HG02884 (cell line): ENCODE results near the gene SLC35A5.

Source experiments
- ATAC-seq: cut with Tn5 transposase; IDR thresholded peaks from one replicate; pipeline ENCODE4 v1.9.1; 2021; ENCODE audit warnings: mild to moderate bottlenecking, moderate library complexity; ENCODE audit not compliant: unreplicated experiment

SLC35A5 gene

DNA sequence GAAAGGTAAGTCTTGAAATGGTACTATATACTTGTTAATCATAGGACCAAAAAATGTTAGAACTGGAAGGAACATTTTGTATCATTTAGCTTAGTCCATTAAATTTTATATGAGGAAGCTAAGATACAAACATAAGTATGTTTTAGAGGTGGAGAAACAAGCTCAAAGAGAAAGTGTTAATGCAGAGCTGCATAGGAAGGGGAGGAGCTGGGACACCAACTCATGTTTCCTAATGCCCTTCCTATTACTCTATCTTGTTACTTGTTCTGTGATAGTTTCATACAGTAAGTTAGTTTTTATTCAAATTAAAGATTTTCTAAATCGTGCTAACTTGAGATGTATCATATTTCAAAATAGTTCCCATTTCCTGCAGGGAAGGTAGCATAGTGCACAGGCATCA is 7.4 kb downstream of the SLC35A5 start:
- no peak for ATAC-seq

DNA sequence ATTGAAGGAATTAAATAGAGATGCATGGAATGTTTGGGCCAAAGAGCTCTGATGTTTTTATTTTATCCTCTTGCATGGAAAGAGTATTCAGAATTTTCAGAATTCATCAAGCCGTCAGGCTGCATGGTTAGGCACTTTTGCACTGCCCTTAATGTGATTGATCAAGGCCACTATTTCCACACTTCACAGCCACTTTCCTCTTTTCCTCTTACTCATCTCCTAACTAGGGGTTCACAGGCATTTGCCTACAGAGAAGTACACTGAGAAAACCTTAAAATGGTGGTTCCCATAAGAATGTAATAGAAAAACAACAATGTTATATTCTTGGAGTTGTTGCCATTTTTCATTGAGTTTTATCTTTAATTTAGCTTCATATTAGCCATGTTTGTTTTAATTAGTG is 10.9 kb downstream of the SLC35A5 start:
- ATAC-seq, result no peak

- ATAC-seq, result no peak
These were observed 17.4 kb downstream of the SLC35A5 start for GRCh38 chr3:112579232-112579631.

DNA sequence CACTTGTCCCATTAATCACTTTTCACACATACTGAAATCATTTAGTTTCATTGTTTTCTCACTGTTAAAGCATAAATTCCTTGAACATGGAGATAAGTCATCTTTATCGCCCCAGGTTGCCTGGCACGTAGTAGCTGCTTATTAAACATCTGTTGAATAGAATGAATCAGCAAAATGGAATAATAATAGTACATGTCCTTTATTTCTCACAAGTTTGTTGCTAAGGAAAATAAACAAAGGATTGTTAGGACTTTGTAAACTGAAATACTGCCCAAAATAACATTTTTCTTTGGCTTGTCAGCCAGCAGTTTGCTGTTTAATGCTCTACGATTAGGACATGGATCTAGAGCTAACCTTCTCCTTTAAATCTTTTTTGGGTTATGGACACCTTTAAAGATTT is 17.9 kb downstream of the SLC35A5 start:
- ATAC-seq, result no peak

GRCh38 chr3:112582244-112582874 is 20.5 kb downstream of the SLC35A5 start:
- ATAC-seq, result no peak

- ATAC-seq, result no peak
These were observed 21.3 kb downstream of the SLC35A5 start for GRCh38 chr3:112583105-112583504.

DNA sequence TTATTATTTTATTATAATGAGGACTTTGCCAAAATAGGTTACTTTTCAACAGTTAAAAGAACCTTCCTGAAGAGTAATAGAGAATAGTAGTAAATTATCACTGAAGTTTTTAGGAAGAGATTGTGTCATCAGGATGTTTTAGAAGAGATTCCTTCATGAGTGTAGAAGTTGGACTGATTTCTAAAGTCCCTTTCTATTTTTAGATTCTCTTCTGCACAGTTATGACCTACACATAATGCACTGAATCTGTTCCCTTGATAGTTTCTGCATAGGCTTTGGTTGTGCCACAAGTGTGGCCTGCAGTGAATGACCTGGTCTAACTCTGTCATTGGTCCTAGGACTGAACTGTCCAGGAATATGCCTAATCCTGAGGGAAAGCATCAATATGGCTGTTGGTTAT is 23.9 kb downstream of the SLC35A5 start:
- no peak for ATAC-seq

GRCh38 chr3:112587336-112587735 is 25.5 kb downstream of the SLC35A5 start:
- ATAC-seq, result no peak

DNA sequence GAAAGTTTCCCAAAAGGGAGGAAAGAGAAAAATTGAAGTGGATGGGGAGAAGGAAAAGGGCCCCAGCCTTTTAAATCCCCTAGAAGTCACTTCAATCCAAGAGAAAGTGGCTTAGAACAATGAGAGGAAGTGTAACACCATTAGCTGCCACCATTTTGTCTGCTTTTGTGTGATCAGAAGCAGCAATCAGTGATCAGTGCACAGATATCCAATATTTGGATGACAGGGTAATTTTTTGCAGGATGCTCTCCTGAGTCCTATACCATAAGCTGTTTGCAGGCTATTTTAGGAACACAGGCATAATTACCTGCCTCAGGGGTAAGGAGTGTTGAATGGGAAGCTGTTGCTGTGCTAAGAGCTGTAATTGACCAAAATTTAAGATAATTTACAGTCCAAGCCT is 31.4 kb downstream of the SLC35A5 start:
- ATAC-seq, result no peak

DNA sequence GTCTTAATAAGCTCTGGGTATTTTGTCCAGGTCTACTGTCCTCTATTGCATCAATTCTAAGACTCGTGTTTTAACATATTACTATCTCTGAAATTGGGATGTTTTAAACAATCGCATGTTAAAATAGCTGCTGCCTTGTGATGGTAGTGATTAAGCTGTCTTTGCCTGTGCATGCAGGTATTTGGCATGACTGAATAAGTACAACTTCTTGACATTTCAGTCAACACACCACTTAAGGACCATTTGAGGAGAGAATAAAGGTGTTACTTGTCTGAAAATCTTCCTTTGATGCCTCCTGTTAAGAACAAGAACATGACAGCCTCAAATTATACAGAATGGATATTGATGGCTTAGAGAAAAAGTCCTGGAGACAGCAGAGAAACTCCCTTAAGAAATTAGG is 33.0 kb downstream of the SLC35A5 start:
- no peak for ATAC-seq

- no peak for ATAC-seq
These were observed 36.1 kb downstream of the SLC35A5 start for GRCh38 chr3:112597945-112598344.

- ATAC-seq, result no peak
These were observed 36.9 kb downstream of the SLC35A5 start for GRCh38 chr3:112598731-112599130.

DNA sequence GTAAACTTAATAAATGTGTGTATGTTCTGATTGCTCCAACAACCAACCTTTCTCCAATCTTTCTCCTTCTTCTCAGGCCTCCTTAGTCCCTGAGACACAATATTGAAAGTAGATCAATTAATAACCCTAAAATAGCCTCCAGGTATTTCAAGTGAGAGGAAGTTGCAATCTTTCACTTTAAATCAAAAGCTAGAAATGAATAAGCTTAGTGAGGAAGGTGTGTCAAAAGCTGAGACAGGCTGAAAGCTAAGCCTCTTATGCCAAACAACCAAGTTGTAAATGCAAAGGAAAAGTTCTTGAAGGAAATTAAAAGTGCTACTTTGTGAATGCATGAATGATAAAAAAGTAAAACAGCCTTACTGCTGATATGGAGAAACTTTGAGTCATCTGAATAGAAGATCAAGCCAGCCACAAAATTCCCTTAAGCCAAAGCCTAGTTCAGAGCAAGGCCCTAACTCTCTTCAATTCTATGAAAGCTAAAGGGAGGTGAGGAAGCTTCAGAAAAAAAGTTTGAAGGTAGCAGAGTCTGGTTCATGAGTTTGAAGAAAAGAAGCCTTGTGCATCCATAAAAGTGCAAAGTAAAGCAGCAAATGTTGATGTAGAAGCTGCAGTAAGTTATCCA is 40.5 kb downstream of the SLC35A5 start:
- peak; percentile 75 for ATAC-seq

GRCh38 chr3:112604536-112604935 is 42.7 kb downstream of the SLC35A5 start:
- ATAC-seq, result no peak

- ATAC-seq, result no peak
These were observed 43.4 kb downstream of the SLC35A5 start for GRCh38 chr3:112605285-112605684.

DNA sequence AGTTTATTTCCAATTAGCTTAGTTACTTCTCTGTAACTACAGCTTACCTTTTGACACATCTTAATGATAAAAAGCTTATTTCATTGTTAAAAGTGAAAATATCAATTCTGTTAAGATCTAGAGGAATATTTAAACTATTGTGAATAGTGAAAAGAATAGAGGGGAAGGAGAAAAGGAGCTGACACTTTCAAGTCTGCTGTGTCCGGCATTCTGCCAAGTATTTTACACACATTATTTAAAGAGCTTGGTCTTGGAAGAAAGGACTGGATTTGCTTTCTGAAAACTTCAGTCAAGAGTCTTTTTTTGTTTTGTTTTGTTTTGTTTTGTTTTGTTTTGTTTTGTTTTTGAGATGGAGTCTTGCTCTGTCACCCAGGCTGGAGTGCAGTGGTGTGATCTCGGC is 44.3 kb downstream of the SLC35A5 start:
- no peak for ATAC-seq

- ATAC-seq, result no peak
These were observed 46.0 kb downstream of the SLC35A5 start for GRCh38 chr3:112607863-112608262.

- no peak for ATAC-seq
These were observed 48.3 kb downstream of the SLC35A5 start for GRCh38 chr3:112610121-112610520.

GRCh38 chr3:112611752-112612515 is 50.1 kb downstream of the SLC35A5 start:
- no peak for ATAC-seq

DNA sequence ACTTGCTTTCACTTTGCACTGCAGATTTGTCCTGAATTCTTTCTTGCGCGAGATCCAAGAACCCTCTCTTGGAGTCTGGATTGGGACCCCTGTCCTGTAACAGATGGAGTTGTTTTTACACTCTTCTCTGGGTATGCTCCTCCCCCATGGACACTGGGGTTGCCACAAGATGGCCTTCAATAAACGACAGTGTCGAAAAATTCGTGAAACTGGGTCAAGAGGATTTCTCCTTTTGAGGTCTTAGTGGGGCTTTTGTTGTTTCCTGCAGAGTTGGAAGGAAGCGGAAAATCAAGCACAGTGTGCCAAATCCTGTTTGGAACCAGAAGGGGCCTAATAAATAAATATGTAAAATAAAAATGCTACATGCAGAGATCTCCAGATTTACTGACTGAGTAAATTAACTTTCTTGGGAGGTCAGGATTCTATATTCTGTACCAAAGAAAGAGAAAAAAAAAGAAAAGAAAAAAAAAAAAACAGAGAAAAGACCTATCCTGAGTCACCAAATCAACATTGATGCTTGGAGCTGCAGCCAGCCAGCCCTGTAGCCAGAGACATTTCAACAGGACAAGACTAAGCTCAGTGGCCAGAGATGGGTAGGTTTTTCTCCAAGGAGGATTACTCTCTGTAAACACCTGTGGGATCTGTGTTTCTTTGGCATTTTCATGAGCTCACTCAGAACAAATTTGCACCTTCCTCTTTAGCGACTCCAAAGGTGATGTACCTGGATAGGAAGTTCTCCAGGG is 54.3 kb downstream of the SLC35A5 start:
- ATAC-seq, result no peak

GRCh38 chr3:112617285-112617684 is 55.4 kb downstream of the SLC35A5 start:
- ATAC-seq, result no peak

- peak; percentile 83 for ATAC-seq
These were observed 57.5 kb downstream of the SLC35A5 start for GRCh38 chr3:112619295-112619694.
